IPS-18a (cell line): ENCODE measurements around the gene UBE2H.
"Not testable (repeated sequence)": the region's sequence is repeated elsewhere in the genome, so short reads cannot be mapped to it uniquely, and the experiment has no call there.

Experiments used
- H3K27ac ChIP-seq: one replicate; pipeline ENCODE4 v1.5.1; 2013; ENCODE audit warnings: low read length
- H3K27me3 ChIP-seq: one replicate; pipeline ENCODE4 v1.6.1; 2013; ENCODE audit warnings: mild to moderate bottlenecking, low read length; ENCODE audit not compliant: control insufficient read depth, insufficient read depth
- H3K36me3 ChIP-seq: one replicate; pipeline ENCODE4 v1.6.1; 2013; ENCODE audit warnings: low read depth, low read length; ENCODE audit not compliant: control insufficient read depth
- H3K4me1 ChIP-seq: one replicate; pipeline ENCODE4 v1.6.1; 2013; ENCODE audit warnings: low read depth, low read length; ENCODE audit not compliant: control insufficient read depth
- H3K4me3 ChIP-seq: one replicate; pipeline ENCODE4 v1.5.1; 2013; ENCODE audit warnings: low read length
- H3K9ac ChIP-seq: one replicate; pipeline ENCODE4 v1.6.1; 2013; ENCODE audit warnings: mild to moderate bottlenecking, low read length, moderate library complexity
- H3K9me3 ChIP-seq: one replicate; pipeline ENCODE4 v1.6.1; 2013; ENCODE audit warnings: low read depth, low read length; ENCODE audit not compliant: control insufficient read depth

UBE2H gene

GRCh38 chr7:129798616-129799349 lies 154.0 kb downstream of the UBE2H start:
- H3K4me1 ChIP-seq, result peaks cover 14% of the 10 kb centered on the region
- no peak overlapping the region for H3K4me3 ChIP-seq
- no peaks in the 10 kb centered on the region for H3K36me3 ChIP-seq
- H3K9ac ChIP-seq, result no peak overlapping the region
- H3K27me3 ChIP-seq, result no peaks in the 10 kb centered on the region
- H3K9me3 ChIP-seq, result no peaks in the 10 kb centered on the region
- H3K27ac ChIP-seq, result no peak overlapping the region

GRCh38 chr7:129797214-129797789 lies 155.5 kb downstream of the UBE2H start:
- Histone ChIP-seq H3K9ac (no peak overlapping the region), H3K27ac (no peak overlapping the region), H3K9me3 (no peaks in the 10 kb centered on the region), H3K4me3 (no peak overlapping the region), H3K36me3 (no peaks in the 10 kb centered on the region), H3K27me3 (no peaks in the 10 kb centered on the region), H3K4me1 (peaks cover 11% of the 10 kb centered on the region)

- peaks cover under 1% of the 10 kb centered on the region for H3K27me3 ChIP-seq
Measured at GRCh38 chr7:129796186-129796775, 156.5 kb downstream of the UBE2H start.

GRCh38 chr7:129794461-129794860 lies 158.3 kb downstream of the UBE2H start:
- H3K9ac ChIP-seq, H3K4me3 ChIP-seq, H3K27ac ChIP-seq, H3K4me1 ChIP-seq, H3K9me3 ChIP-seq, H3K36me3 ChIP-seq: not testable (repeated sequence)
- H3K27me3 ChIP-seq, result peaks cover 18% of the 10 kb centered on the region

More at GRCh38 chr7:129796186-129796775, 156.5 kb downstream of the UBE2H start:
- H3K36me3 ChIP-seq, result no peaks in the 10 kb centered on the region
- no peak overlapping the region for H3K4me3 ChIP-seq
- H3K9ac ChIP-seq, result no peak overlapping the region
- no peak overlapping the region for H3K27ac ChIP-seq
- no peaks in the 10 kb centered on the region for H3K9me3 ChIP-seq
- peaks cover 3% of the 10 kb centered on the region for H3K4me1 ChIP-seq

- H3K27ac ChIP-seq, result no peak overlapping the region
- no peak overlapping the region for H3K9ac ChIP-seq
- no peaks in the 10 kb centered on the region for H3K36me3 ChIP-seq
- H3K4me3 ChIP-seq, result no peak overlapping the region
- H3K9me3 ChIP-seq, result no peaks in the 10 kb centered on the region
- H3K4me1 ChIP-seq, result peaks cover 3% of the 10 kb centered on the region
- H3K27me3 ChIP-seq, result peaks cover 26% of the 10 kb centered on the region
Measured at GRCh38 chr7:129793506-129794310, 159.1 kb downstream of the UBE2H start.

- Histone ChIP-seq H3K4me3 (no peak overlapping the region), H3K9me3 (no peaks in the 10 kb centered on the region), H3K4me1 (peaks cover 3% of the 10 kb centered on the region), H3K9ac (no peak overlapping the region), H3K27me3 (peaks cover 36% of the 10 kb centered on the region), H3K36me3 (no peaks in the 10 kb centered on the region), H3K27ac (no peak overlapping the region)
Measured at GRCh38 chr7:129792721-129793120, 160.0 kb downstream of the UBE2H start.

- Histone ChIP-seq H3K27ac (no peak overlapping the region), H3K27me3 (peaks cover 62% of the 10 kb centered on the region), H3K9ac (no peak overlapping the region), H3K4me1 (peaks cover 12% of the 10 kb centered on the region), H3K4me3 (no peak overlapping the region), H3K9me3 (no peaks in the 10 kb centered on the region), H3K36me3 (no peaks in the 10 kb centered on the region)
Measured at GRCh38 chr7:129790136-129790535, 162.6 kb downstream of the UBE2H start.

- no peak overlapping the region for H3K27ac ChIP-seq
- H3K27me3 ChIP-seq, result peaks cover 66% of the 10 kb centered on the region
- H3K4me3 ChIP-seq, result no peak overlapping the region
- H3K36me3 ChIP-seq, result no peaks in the 10 kb centered on the region
- H3K9me3 ChIP-seq, result no peaks in the 10 kb centered on the region
- H3K4me1 ChIP-seq, result peaks cover 14% of the 10 kb centered on the region
- no peak overlapping the region for H3K9ac ChIP-seq
Measured at GRCh38 chr7:129789652-129790051, 163.1 kb downstream of the UBE2H start.

- Histone ChIP-seq H3K4me3 (no peak overlapping the region), H3K9ac (no peak overlapping the region), H3K4me1 (peaks cover 14% of the 10 kb centered on the region), H3K36me3 (no peaks in the 10 kb centered on the region), H3K27me3 (peaks cover 73% of the 10 kb centered on the region), H3K9me3 (no peaks in the 10 kb centered on the region), H3K27ac (no peak overlapping the region)
Measured at GRCh38 chr7:129789000-129789399, 163.8 kb downstream of the UBE2H start.

- no peak overlapping the region for H3K27ac ChIP-seq
- peaks cover 19% of the 10 kb centered on the region for H3K4me1 ChIP-seq
- no peak overlapping the region for H3K4me3 ChIP-seq
- no peak overlapping the region for H3K9ac ChIP-seq
- H3K36me3 ChIP-seq, result no peaks in the 10 kb centered on the region
- H3K9me3 ChIP-seq, result no peaks in the 10 kb centered on the region
- H3K27me3 ChIP-seq, result peaks cover 93% of the 10 kb centered on the region
Measured at GRCh38 chr7:129786825-129787563, 165.8 kb downstream of the UBE2H start.
